HG03558 (cell line): ENCODE data around the gene ECE2.
"Not testable (repeated sequence)": the region's sequence is repeated elsewhere in the genome, so short reads cannot be mapped to it uniquely, and the experiment has no call there.

ENCODE experiments used
- ATAC-seq: cut with Tn5 transposase; IDR thresholded peaks from one replicate; pipeline ENCODE4 v1.9.1; 2021; ENCODE audit warnings: moderate number of reproducible peaks; ENCODE audit not compliant: unreplicated experiment; ENCODE audit errors: extremely low read depth

Gene ECE2

DNA sequence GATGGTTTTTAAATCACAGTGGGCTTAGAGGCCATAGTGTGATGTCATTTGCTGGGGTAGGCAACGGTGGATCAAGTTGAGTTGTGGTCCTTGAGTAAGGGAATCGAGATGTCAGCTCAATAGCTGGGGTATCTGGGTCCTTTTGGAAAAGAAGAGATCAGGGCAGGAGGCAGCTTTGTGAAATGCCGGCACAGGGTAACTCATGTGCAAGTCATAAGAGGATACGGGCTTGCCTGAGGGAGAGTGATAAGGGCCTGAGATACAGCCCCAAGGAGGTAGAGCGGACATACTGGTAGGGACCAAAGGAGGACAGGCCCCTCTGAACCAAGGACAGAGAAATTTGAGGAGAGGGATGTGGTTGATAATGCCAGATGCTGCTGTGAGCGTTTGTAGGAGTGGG is 57.4 kb downstream of the ECE2 start:
- ATAC-seq = no peak

DNA sequence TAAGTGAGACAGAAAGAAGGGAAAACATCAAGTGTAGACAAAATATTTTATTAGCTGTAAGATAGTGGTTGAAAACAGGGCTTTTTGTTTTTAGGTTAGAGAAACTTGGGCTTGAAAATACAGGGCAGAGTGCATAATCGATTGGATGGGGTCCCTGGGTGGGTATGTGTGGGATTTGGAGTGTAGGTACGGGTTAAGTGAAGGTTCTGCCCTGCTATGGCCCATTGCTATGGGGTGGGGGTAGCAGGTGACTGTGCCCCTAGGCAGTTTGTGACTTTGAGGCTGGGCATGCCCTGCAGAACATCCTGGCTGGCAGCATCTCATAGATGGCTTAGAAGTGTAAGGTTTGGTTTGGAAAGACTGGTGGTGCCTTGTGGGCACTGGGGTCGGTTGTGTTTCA is 57.9 kb downstream of the ECE2 start:
- no peak for ATAC-seq

DNA sequence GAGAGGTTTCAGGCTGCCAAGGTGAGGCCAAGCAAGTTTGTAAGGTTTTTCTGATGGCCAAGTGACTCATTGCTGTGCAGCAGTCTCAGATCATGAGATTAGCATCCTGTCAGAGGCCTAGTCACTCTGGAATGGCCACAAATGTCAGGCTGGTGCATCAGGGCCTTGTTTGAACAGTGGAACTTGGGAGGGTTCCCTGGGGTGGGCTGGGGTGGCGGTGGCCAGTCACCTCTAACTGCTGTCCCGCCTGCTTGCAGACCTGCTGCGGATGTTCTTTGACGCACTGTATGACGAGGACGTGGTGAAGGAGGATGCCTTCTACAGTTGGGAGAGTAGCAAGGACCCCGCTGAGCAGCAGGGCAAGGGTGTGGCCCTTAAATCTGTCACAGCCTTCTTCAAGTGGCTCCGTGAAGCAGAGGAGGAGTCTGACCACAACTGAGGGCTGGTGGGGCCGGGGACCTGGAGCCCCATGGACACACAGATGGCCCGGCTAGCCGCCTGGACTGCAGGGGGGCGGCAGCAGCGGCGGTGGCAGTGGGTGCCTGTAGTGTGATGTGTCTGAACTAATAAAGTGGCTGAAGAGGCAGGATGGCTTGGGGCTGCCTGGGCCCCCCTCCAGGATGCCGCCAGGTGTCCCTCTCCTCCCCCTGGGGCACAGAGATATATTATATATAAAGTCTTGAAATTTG is 58.8 kb downstream of the ECE2 start:
- no peak for ATAC-seq

DNA sequence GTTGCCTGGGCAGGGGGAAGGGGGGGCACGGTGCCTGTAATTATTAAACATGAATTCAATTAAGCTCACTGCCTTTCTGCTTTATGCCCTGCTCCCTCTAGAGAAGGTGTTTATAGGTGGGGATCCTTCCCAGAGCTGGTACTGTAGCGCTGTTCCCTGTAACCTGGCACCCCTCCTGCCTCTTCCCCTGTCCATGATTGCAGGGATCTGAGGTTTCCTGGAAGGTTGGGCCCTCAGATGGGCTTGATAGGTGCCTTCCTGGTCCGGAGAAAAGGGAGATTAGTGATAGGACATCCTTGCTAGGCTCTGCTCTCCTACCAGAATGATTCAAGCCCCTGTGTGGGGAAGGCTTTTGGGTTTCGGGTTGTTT is 59.5 kb downstream of the ECE2 start:
- ATAC-seq = no peak

DNA sequence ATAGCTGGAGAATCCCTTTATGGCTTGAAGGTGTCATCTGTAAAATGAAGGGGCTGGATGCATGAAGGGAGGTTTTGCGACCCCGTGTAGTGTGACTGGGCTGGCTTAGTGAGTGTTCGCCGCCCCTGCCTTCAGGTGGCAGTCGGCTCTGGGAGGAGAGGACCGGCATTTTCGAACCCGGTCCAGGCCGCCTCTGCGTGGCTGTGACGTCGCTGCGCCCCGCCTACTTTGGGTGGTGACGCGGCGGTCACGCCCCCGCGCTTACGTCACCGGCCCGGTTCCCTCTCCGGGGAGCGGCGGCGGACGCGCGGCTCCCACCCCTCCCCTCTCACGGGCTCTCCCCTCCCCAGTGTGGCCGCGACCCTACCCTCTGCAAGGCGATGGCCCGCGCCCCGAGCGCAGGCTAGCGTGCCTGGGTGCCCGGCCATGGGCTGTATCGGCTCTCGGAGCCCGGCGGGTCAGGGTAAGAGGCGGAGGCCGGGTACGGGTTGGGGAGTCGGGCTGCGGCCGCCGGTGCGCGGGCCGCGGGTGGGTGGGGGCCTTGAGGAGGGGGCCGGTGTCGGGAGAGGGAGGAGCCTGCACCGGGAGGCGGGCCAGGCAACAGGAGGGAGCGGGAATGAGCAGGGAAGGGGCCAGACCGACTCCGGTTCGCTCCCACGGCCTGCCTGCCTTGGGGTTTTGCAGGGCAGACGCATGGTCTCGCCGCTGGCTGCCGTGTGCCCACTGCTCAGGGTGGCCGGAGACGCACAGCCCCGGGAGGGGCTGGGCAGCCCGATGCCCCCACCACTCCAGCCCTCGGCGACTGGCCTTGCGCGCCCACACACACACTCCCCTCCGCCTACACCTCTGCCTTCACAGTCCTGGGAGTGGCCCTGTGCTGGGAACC is 60.1 kb downstream of the ECE2 start:
- ATAC-seq = peak; percentile 38

DNA sequence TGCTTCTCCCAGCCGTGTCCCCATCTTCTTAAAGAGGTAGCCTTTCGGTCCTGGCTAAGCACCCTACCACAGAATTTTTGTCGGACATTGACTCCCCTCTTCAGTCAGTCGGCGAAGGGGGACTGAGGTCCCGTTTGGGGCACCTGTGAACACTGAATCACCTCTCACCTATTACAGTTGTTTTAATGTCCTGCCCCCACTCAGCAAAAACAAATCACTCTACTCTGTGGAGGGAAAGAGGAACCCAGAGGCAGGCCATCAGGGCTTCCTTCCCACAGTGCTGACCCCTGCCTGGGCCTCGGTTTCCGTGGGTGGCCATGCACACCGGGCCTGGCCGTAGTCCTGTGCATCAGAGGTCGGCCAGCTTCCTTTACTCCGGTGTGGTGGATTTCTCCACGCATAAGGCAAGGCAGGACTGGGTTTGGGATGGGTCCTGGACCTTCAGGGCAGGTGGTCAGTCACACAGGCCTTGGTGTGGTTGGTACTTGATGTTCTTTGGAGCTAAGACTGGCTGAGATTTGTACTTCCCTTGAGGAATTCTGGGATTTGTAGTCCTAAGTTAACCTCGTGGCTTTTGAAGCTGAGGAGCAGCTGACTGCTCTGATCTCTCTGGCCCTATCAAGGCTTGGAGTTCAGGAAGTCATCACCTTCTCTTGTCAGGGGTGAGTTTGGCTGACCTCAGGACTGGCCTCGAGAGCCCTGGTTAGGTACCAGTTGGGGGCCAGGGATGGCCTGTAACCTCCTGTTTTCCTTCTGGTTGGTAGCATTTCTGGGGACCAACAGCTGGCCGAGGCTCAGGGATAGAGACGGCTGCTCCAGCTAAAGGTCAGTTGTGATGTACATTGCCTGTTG is 61.0 kb downstream of the ECE2 start:
- ATAC-seq = no peak

DNA sequence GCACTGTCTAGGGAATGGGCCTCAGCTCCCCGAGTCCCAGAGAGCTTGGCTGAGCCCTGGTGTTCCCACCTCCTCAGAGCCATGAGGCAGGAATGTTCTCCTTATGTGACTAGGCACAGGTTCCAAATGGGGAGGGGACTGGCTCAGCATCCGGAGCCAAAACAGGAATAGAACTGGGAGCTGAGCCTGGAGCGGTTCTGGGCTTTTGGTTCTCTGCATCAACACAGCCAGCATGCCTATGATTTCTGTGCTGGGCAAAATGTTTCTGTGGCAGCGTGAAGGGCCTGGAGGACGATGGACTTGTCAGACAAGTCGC is 61.5 kb downstream of the ECE2 start, which contains the start of gene FAM131A:
Gene FAM131A (plus strand): TSS at position 202 of the 316 bp plus-strand sequence. CDS start 31 bp downstream, at position 233.
- no peak for ATAC-seq

DNA sequence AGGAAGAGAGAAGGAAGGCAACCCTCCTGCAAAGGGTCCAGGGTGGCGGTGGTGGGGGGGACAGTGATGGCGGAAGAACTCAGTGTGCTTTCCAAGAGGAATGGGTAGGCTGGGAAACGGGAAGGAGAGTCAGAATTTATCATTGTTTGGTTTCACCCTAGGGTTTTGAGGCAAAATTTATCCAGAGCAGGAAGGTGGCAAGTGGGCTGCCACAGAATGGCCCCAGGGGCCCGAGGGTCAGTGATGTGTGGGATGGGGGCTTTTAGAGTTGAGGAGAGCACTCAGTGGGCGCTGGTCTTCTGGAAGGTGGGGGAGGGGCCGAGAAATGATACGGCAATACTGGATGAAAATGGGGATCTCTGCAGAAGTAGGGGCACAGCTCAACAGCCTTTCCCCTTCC is 62.2 kb downstream of the ECE2 start:
- ATAC-seq = no peak

DNA sequence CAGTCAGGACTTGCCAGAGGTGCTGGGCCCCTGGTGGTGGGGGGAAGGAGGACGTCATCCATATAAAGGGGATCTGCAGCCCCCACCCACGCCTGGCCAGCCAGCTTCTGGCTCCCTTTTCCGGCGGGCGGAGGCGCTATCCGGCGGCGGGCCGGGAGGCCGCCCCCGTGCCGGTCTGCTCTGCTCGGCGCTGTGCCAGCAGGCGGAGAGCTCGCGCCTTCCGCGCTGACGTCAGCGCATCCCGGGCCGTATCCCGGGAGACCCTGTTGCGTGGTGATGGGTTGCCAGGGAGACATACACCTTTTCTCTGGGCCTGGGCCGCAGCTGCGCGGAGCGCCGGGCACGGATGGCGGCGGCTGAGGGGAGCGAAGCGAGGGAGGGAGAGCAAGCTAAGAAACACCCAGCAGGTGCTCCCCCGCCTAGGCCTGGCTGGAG is 62.7 kb downstream of the ECE2 start:
- ATAC-seq = no peak

DNA sequence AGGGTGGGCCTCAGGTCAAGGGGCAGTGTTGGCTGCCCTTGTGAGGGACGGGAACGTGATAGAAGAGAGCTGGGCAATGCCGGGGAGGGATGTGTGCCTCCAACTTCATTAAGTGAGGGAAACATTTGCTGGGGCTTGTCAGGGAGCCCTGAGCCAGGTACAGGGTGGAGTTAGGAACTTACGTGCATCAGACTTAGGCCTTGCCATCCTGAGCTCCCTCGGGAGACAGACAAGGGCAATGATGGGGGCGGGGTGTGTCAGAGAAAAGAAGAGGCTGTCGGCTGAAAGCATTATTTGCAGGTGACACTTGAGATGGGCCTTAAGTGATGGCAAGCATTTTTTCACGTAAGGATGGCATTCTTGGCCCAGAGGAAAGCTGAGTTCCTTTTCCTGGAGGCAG is 63.2 kb downstream of the ECE2 start:
- no peak for ATAC-seq

DNA sequence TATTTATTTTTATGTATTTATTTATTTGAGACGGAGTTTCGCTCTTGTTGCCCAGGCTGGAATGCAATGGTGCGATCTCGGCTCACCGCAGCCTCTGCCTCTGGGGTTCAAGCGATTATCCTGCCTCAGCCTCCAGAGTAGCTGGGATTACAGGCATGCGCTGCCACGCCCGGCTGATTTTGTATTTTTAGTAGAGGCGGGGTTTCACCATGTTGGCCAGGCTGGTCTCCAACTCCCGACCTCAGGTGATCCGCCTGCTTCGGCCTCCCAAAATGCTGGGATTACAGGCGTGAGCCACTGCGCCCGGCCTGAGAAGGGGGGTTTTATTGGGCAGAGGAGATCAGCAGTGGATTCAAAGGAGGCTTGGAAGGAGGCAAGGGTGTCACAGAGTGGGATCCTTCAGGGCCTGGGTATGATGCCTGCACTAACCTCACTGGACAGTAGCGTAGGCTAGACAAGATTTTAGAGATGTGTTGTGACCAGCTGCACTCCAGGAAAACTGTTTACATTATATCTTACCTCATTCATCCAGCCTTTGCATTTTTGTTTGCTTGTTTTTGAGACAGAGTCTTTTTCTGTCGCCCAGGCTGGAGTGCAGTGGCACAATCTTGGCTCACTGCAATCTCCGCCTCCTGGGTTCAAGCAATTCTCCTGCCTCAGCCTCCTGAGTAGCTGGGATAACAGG is 63.8 kb downstream of the ECE2 start:
- not testable (repeated sequence) for ATAC-seq

DNA sequence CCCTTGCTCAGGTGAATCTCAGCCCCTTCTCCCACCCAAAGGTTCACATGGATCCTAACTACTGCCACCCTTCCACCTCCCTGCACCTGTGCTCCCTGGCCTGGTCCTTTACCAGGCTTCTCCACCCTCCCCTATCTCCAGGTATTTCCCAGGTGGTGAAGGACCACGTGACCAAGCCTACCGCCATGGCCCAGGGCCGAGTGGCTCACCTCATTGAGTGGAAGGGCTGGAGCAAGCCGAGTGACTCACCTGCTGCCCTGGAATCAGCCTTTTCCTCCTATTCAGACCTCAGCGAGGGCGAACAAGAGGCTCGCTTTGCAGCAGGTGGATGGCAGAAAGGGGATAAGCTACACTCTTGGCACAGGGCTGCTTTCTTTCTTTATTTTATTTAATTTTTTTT is 66.1 kb downstream of the ECE2 start:
- no peak for ATAC-seq
